NCI-H1694 treated with DMSO at 0.1 percent for 48 hours (cell line): ENCODE measurements around the gene LSG1.

Experiments
- DNase-seq: peaks from one replicate; lab custom pipeline; 2025; lab: John Stamatoyannopoulos, UW

Gene LSG1

GRCh38 chr3:194686816-194687637 is 15.0 kb upstream of the LSG1 start:
- DNase-seq: no peak

- DNase-seq: no peak
Measured at GRCh38 chr3:194686414-194686815, 14.4 kb upstream of the LSG1 start.

- peak; percentile 34 for DNase-seq
Measured at GRCh38 chr3:194685718-194686413, 13.9 kb upstream of the LSG1 start, which contains the start of gene FAM43A. Gene FAM43A, plus strand, starts transcription at chr3:194685883. Its CDS starts 944 bp downstream, at chr3:194686827.

GRCh38 chr3:194685065-194685717 is 13.2 kb upstream of the LSG1 start:
- no peak for DNase-seq

DNA sequence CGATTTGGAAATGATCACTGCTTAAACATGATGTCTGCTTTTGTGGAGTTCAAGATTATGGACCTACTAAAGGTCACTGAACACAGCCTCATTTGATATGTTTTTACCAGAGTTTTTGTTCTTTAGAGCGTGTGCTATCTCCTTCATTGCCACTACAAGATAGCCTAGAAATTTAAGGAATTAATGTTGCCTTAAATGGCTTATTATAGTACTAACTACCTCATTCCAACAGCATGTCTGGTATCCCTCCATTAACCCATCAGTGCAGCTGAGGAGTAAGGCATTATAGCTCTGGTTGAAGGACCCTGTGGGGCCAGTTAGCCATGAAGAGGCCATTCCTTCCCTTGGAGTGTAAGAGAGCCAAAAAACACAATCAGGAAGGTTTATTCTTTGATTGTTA is 11.4 kb upstream of the LSG1 start:
- DNase-seq: no peak

- peak; percentile 86 for DNase-seq
Measured at GRCh38 chr3:194682694-194683310, 10.8 kb upstream of the LSG1 start.

DNA sequence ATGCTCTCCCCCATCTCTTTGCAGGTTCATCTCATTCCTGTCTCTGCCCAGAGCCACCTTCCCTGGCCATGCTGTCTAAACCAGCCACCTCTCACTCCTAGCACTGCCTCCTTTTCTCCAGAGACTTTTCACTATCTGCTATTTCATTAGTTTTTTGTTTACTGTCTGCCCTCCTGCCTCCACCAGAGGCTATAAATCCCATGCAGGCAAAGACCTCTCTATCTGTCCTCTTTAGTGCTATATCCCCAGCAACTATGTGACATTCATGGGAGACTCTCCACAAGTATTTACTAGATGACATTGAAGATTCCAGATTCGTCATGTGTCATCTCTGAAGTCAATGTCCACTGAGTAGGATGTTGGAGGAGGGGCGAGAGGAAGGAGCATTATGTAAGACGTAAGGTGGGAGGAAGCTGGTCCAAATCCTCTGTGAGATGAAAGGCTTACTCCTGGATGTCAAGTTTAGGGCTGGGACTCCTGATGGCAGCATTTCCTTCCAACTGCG is 10.2 kb upstream of the LSG1 start:
- DNase-seq: no peak

DNA sequence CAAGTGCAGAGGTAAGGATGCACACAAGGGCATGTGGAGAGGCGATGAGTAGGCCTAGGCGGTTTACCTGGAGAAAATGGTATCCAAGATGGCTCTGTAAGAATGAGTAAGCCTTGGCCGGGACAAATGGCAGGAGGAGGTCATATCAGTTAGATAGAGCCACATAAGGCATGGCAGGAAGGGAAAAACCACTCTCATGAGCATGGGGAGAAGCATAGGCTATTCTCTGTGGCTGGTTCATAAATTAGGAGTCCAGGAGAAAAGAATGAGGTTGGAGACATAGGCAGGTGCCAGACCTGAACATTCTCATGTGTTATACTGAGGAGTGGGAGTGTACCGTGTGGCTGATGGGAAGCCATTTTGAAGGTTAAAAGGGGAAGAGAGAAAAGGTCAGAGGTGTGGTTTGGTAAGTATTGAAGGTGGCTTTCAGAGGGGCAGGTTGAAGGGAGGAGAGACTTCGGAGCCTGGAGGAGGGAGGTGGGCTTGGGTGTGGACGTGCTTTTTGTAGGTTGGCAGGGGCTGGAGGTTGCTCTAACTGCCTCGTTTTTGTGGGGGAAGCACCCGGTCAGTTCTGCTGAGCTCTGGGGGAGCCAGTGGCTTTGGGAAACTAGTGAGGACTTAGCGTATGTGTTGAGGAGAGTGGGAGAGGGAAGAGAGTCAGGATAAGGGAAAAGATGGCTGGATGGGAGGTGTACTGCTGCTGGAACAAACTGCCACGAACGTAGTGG is 9.1 kb upstream of the LSG1 start:
- no peak for DNase-seq

DNA sequence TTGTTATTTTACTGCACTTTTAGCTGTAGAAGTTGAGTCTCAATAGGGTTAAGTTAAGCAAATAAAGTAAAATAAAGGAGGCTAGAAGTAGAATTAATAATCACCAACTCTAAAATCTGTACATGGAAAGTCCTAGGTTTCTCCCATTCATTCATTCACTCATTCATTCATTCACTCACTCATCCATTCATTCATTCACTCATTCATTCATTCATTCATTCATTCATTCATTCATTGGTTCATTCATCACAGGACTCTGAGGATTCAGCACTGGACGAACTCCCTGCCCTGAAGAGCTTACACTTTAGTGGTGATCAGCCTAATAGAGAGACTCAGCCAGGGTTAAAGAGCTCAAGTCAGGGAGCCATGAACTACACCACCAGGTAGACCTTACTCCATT is 4.5 kb upstream of the LSG1 start:
- no peak for DNase-seq

DNA sequence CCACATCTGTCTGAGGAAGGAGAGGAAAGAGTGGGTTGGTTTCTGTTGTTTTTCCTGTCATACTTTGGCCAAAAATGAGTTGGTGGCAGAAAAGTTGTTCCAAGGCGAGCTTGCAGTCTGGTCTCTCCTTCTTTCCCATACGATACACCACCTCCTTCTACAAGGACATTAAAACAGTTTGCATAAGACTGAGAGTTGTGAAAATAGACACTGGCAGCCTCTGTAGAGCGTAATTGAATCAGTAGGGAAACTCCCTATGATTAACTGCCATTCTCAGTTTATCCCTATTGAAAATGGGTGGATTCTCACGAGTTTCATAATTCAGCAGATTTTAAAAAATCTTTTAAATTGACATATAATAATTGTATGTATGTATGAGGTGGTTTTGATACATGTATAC is 3.7 kb upstream of the LSG1 start:
- DNase-seq: no peak

DNA sequence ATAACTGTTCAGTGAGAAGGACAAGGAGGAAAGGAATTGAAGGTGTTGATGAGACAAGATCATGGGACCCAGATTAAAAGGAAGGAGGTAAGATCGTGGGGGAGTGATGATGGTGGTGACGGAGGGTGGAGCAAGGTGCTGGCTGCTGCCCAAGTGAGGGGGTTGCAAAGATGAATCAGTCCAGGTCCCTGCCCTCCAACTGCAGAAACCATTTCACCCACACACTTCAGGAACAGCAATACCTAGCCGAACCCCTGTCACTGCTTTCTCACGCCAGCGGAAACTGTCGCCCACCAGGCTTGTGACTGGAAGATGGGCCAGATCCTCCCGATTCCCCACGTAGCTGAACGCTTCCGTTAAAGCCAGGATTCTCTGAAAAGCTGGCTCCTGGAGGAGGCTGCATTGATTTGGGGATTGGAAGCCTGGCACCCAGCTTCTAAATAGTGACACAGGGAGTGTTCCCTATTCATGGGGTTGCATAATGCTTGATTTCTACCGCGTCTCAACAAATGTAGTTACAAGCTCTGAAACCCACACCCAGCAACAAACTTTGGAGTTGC is 3.2 kb upstream of the LSG1 start:
- no peak for DNase-seq

GRCh38 chr3:194673761-194674160 is 1.8 kb upstream of the LSG1 start:
- DNase-seq: no peak

DNA sequence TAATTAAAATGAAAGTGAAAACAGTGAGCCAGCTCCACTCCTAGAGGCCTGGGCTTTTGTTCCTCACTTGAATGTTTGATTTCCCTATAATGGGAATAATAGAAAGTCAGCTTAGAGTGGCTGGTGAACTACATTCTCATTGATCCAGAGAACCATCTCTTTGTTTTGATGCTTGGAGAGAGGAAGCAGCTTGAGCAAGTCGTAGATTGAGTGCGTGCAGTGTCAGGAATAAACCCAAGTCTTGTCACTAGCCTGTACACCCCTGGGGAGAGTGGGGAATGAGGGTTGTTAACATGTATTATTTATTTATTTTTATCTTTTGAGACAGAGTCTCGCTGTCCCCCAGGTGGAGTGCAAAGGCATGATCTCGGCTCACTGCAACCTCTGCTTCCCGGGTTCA is 885 bp upstream of the LSG1 start:
- DNase-seq: no peak

GRCh38 chr3:194671511-194671899 is 486 bp downstream of the LSG1 start:
- DNase-seq: peak; percentile 24

DNA sequence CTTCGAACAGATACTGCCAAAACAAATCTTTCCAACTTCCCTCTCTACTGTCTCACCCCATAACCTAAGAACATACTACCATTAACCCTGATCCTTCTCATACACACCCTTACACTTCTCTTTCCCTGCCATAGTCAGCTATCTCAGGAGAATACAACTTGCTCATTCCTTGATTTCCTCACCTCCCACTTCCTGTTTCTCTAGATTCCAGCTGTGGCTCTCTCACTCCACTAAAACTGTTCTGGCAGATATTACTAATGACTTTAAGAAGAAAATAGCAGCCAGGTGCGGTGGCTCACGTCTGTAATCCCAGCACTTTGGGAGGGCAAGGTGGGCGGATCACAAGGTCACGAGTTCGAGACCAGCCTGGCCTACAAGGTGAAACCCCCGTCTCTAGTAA is 4.6 kb downstream of the LSG1 start:
- no peak for DNase-seq

DNA sequence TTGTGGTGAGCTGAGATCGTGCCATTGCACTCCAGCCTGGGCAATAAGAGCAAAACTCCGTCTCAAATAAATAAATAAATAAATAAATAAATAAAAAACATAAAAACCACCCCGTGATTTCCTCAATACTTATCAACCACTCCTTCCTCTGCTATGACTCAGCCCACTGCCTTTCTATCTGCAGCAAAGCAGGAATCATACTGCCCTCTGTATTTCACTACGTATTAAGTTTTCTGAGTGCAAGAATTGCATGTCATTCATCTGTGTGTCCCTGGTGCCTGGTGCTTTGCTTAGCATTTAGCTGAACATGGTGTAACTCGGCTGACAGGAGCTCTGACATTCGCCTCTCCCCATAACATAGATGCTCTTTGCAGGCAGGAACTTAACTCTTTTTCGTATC is 7.1 kb downstream of the LSG1 start:
- no peak for DNase-seq

- DNase-seq: no peak
Measured at GRCh38 chr3:194661946-194662345, 10.0 kb downstream of the LSG1 start.

GRCh38 chr3:194661374-194661773 is 10.6 kb downstream of the LSG1 start:
- peak; percentile 75 for DNase-seq

DNA sequence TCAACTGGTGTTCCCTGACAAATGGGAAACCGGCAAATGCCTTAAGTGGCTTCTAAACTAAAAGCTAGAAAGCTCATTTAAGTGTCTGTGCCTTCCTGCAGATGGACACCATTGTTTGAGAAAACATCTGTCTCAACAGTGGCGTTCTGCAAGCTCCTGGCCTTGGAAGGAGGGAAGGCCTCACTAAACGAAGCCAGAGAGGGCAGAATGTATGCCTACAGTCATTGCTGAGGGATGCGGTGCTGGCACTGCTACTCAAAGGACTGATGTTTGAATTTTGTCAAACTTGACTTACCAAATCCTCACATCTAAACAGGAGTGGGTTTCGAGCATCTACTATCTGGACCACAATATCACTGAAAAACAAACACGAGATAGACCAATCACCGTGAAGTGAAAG is 12.2 kb downstream of the LSG1 start:
- no peak for DNase-seq

- no peak for DNase-seq
Measured at GRCh38 chr3:194658477-194659242, 13.3 kb downstream of the LSG1 start.

GRCh38 chr3:194657439-194657838 is 14.6 kb downstream of the LSG1 start:
- DNase-seq: no peak
